ENCODE data around the gene ULBP3.
"Not testable (repeated sequence)": the region's sequence is repeated elsewhere in the genome, so short reads cannot be mapped to it uniquely, and the experiment has no call there.

Gene ULBP3

GRCh38 chr6:150075034-150075421 lies 6.1 kb upstream of the ULBP3 start:
- no peak for DNase-seq

GRCh38 chr6:150074396-150075033 lies 5.6 kb upstream of the ULBP3 start:
- DNase-seq, result not testable (repeated sequence)

GRCh38 chr6:150072201-150072600 lies 3.3 kb upstream of the ULBP3 start:
- DNase-seq, result peak; percentile 49

GRCh38 chr6:150070236-150070818 lies 1.4 kb upstream of the ULBP3 start:
- DNase-seq, result no peak

GRCh38 chr6:150069706-150070105 lies 785 bp upstream of the ULBP3 start:
- no peak for DNase-seq

GRCh38 chr6:150068151-150068550 lies 770 bp downstream of the ULBP3 start:
- no peak for DNase-seq

GRCh38 chr6:150065083-150065482 lies 3.8 kb downstream of the ULBP3 start:
- no peak for DNase-seq

GRCh38 chr6:150063640-150064039 lies 5.3 kb downstream of the ULBP3 start:
- DNase-seq, result no peak

- DNase-seq, result not testable (repeated sequence)
These were observed 8.9 kb downstream of the ULBP3 start for GRCh38 chr6:150059973-150060372.

- DNase-seq, result no peak
These were observed 9.9 kb downstream of the ULBP3 start for GRCh38 chr6:150058986-150059385.

GRCh38 chr6:150058231-150058792 lies 10.6 kb downstream of the ULBP3 start:
- no peak for DNase-seq

GRCh38 chr6:150057501-150057951 lies 11.4 kb downstream of the ULBP3 start:
- DNase-seq, result no peak

GRCh38 chr6:150056916-150057315 lies 12.0 kb downstream of the ULBP3 start:
- no peak for DNase-seq

GRCh38 chr6:150056156-150056555 lies 12.8 kb downstream of the ULBP3 start:
- DNase-seq, result no peak

- DNase-seq, result no peak
These were observed 13.8 kb downstream of the ULBP3 start for GRCh38 chr6:150055131-150055530.

- no peak for DNase-seq
These were observed 15.5 kb downstream of the ULBP3 start for GRCh38 chr6:150053450-150053849.

- no peak for DNase-seq
These were observed 18.1 kb downstream of the ULBP3 start for GRCh38 chr6:150050846-150051245.

GRCh38 chr6:150048099-150048498 lies 20.8 kb downstream of the ULBP3 start:
- DNase-seq, result no peak

- no peak for DNase-seq
These were observed 22.0 kb downstream of the ULBP3 start for GRCh38 chr6:150046943-150047342.

GRCh38 chr6:150044621-150045145 lies 24.2 kb downstream of the ULBP3 start:
- no peak for DNase-seq

- no peak for DNase-seq
These were observed 25.2 kb downstream of the ULBP3 start for GRCh38 chr6:150043501-150044412.

- DNase-seq, result no peak
These were observed 25.8 kb downstream of the ULBP3 start for GRCh38 chr6:150043096-150043495.

Measured in stimulated activated CD4-positive, alpha-beta T cell treated with anti-CD3 and anti-CD28 coated beads, Interleukin-1b, Interleukin-23, amount 100 ng/mL, for 48 hours (primary cell).